Measurements from ENCODE around the gene PTPN2. TPM values are rescaled to one million over a fixed set of nuclear protein-coding genes. Genes with fewer than 3 reads are reported as not detected.
"Not testable (repeated sequence)": the region's sequence is repeated elsewhere in the genome, so short reads cannot be mapped to it uniquely, and the experiment has no call there.

PTPN2 gene
- total RNA-seq, 1 experiment from 2014 or later: 44.7 TPM

DNA sequence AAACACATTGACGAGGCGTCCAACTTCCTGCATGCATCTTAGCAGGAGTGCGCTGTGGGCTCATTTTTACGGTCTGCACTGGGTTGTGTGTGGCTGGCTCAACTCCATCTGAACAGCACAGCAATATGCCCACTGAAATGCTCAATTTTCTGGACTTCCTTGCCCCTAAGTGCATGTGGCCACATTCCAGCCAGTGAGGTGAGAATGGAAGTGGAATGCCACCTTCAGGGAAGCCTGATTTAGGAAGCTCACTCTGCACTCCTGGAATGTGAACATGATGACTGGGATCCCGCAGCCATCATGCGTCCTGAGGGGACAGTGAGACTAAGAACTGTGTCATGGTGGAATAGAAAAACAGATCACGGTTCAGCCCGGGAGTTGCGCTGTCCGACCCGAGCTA is 105.0 kb downstream of the PTPN2 start:
- ChIA-PET CTCF (no interaction called here), POLR2A (ENCODE audit: low non-redundant PET) (no interaction called here)
- no TSS peak for BruUV-seq (replicated peaks)
- Histone ChIP-seq H3K27ac (ENCODE audit: low read depth, low read length, poor library complexity, severe bottlenecking) (no peak overlapping the region), H3K4me3 (ENCODE audit: low read depth, low read length, poor library complexity, severe bottlenecking) (no peak overlapping the region), H3K27me3 (replicated peaks; ENCODE audit: insufficient read depth, low read depth, low read length, poor library complexity) (no peaks in the 10 kb centered on the region), H3K9me3 (ENCODE audit: low read depth, low read length, poor library complexity, severe bottlenecking) (no peaks in the 10 kb centered on the region), H3K36me3 (ENCODE audit: insufficient read depth, low read length, poor library complexity, severe bottlenecking) (no peaks in the 10 kb centered on the region), H3K4me1 (ENCODE audit: insufficient read depth, low read length, poor library complexity, severe bottlenecking) (no peaks in the 10 kb centered on the region)
- TF ChIP-seq CTCF (conservative IDR thresholded peaks at IDR 0.05; ENCODE audit: low read depth, low read length): no peak
- intact Hi-C loops (cut with micrococcal nuclease; ENCODE audit: unreplicated experiment): no loop called here
- no peak for DNase-seq (ENCODE audit: low spot score)

DNA sequence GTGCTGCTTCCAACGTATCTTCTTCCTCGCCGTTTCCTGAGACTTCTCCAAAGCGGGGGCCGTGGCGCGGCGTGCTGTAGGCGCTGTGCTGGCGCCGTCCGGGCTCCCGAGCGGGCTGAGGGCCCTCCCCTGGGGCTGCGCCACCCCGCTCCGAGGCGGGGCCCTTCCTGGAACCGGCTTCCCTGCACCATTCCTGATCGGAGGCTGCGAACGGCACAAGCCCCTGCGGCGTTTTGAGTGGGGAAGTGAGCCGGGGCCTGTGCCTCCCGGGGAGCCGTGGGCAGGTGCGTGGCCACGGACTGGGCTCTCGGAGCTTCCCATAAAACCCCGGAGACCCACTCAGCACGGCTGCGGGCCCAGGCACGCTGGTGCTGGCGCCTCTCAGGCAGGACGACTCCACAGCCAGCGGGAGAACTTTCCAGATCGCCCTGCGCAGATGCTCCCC is 106.5 kb downstream of the PTPN2 start:
- POLR2A ChIA-PET (ENCODE audit: low non-redundant PET): interaction anchor here (0.6 kb wide), 1 partner anchor 106 kb away, joined by 12 read pairs; no protein-coding TSS in a partner anchor
- intact Hi-C loops (cut with micrococcal nuclease; ENCODE audit: unreplicated experiment): no loop called here
- Histone ChIP-seq H3K4me3 (ENCODE audit: low read depth, low read length, poor library complexity, severe bottlenecking) (peak overlapping the region; percentile 31), H3K4me1 (ENCODE audit: insufficient read depth, low read length, poor library complexity, severe bottlenecking) (no peaks in the 10 kb centered on the region), H3K27me3 (replicated peaks; ENCODE audit: insufficient read depth, low read depth, low read length, poor library complexity) (no peaks in the 10 kb centered on the region), H3K9me3 (ENCODE audit: low read depth, low read length, poor library complexity, severe bottlenecking) (no peaks in the 10 kb centered on the region), H3K36me3 (ENCODE audit: insufficient read depth, low read length, poor library complexity, severe bottlenecking) (no peaks in the 10 kb centered on the region), H3K27ac (ENCODE audit: low read depth, low read length, poor library complexity, severe bottlenecking) (no peak overlapping the region)
- DNase-seq (ENCODE audit: low spot score): peak; percentile 15
- TF ChIP-seq CTCF (conservative IDR thresholded peaks at IDR 0.05; ENCODE audit: low read depth, low read length) (no peak), EZH2 (IDR thresholded peaks at IDR 0.05; ENCODE audit: borderline replicate concordance, low read depth, low read length, poor library complexity, severe bottlenecking) (no peak)
- CTCF ChIA-PET: no interaction called here
- BruUV-seq (replicated peaks): no TSS peak

DNA sequence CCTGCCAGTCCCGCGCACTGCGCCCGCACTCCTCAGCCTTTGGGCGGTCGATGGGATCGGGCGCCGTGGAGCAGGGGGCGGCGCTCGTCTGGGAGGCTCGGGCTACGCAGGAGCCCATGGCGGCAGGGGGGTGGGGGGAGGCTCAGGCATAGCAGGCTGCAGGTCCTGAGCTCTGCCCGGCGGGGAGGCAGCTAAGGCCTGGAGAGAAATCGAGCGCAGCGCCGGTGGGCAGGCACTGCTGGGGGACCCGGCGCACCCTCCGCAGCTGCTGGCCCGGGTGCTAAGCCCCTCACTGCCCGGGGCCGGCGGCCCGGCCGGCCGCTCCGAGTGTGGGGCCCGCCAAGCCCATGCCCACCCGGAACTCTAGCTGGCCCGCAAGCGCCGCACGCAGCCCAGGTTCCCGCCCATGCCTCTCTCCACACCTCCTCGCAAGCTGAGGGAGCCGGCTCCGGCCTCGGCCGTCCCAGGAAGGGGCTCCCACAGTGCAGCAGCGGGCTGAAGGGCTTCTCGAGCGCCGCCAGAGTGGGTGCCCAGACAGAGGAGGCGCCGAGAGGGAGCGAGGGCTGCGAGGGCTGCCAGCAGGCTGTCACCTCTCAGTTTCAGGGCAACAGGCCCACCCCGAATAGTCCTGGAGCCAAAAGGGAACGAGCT is 107.1 kb downstream of the PTPN2 start:
- no peak overlapping the region for H3K27ac ChIP-seq (ENCODE audit: low read depth, low read length, poor library complexity, severe bottlenecking)
- intact Hi-C loops (cut with micrococcal nuclease; ENCODE audit: unreplicated experiment): no loop called here

GRCh38 chr18:12776415-12776814 is 107.6 kb downstream of the PTPN2 start:
- not testable (repeated sequence) for BruUV-seq (replicated peaks)

More for the DNA sequence above, 107.1 kb downstream of the PTPN2 start:
- no peaks in the 10 kb centered on the region for H3K9me3 ChIP-seq (ENCODE audit: low read depth, low read length, poor library complexity, severe bottlenecking)
- no peaks in the 10 kb centered on the region for H3K27me3 ChIP-seq (replicated peaks; ENCODE audit: insufficient read depth, low read depth, low read length, poor library complexity)
- no peak for TF ChIP-seq EZH2 (IDR thresholded peaks at IDR 0.05; ENCODE audit: borderline replicate concordance, low read depth, low read length, poor library complexity, severe bottlenecking)
- no peak for TF ChIP-seq CTCF (conservative IDR thresholded peaks at IDR 0.05; ENCODE audit: low read depth, low read length)
- DNase-seq (ENCODE audit: low spot score): peak; percentile 40
- H3K36me3 ChIP-seq (ENCODE audit: insufficient read depth, low read length, poor library complexity, severe bottlenecking): no peaks in the 10 kb centered on the region
- ChIA-PET POLR2A (ENCODE audit: low non-redundant PET) (interaction anchor here (0.6 kb wide), 2 partner anchors 34 to 107 kb away, joined by 12 to 15 read pairs; no protein-coding TSS in a partner anchor), CTCF (no interaction called here)
- BruUV-seq (replicated peaks): no TSS peak
- peak overlapping the region; percentile 31 for H3K4me3 ChIP-seq (ENCODE audit: low read depth, low read length, poor library complexity, severe bottlenecking)
- H3K4me1 ChIP-seq (ENCODE audit: insufficient read depth, low read length, poor library complexity, severe bottlenecking): no peaks in the 10 kb centered on the region

More at GRCh38 chr18:12776415-12776814, 107.6 kb downstream of the PTPN2 start:
- H3K27me3 ChIP-seq (replicated peaks; ENCODE audit: insufficient read depth, low read depth, low read length, poor library complexity); intact Hi-C loops (cut with micrococcal nuclease; ENCODE audit: unreplicated experiment); H3K27ac ChIP-seq (ENCODE audit: low read depth, low read length, poor library complexity, severe bottlenecking); H3K9me3 ChIP-seq (ENCODE audit: low read depth, low read length, poor library complexity, severe bottlenecking); H3K4me1 ChIP-seq (ENCODE audit: insufficient read depth, low read length, poor library complexity, severe bottlenecking); H3K36me3 ChIP-seq (ENCODE audit: insufficient read depth, low read length, poor library complexity, severe bottlenecking); CTCF ChIA-PET: not testable (repeated sequence)
- POLR2A ChIA-PET (ENCODE audit: low non-redundant PET): interaction anchor here (0.6 kb wide), 1 partner anchor 33 kb away, joined by 15 read pairs; no protein-coding TSS in a partner anchor
- DNase-seq (ENCODE audit: low spot score): peak; percentile 37
- peak overlapping the region; percentile 31 for H3K4me3 ChIP-seq (ENCODE audit: low read depth, low read length, poor library complexity, severe bottlenecking)

All from A673 (cell line).